ENCODE measurements around the gene RASGRP2.

Gene RASGRP2

GRCh38 chr11:64757549-64758329 is 13.8 kb upstream of the RASGRP2 start:
- Histone ChIP-seq H3K27me3 (ENCODE audit: insufficient read depth, low read length) (no peaks in the 10 kb centered on the region), H3K4me1 (ENCODE audit: insufficient read depth, low read length) (peaks cover 26% of the 10 kb centered on the region), H3K9me3 (ENCODE audit: low read length) (no peaks in the 10 kb centered on the region), H3K36me3 (ENCODE audit: insufficient read depth, low read length) (no peaks in the 10 kb centered on the region), H3K4me3 (ENCODE audit: low read length) (no peak overlapping the region), H2AFZ (ENCODE audit: low read depth, low read length) (no peak overlapping the region)

- no peaks in the 10 kb centered on the region for H3K9me3 ChIP-seq (ENCODE audit: low read length)
- H2AFZ ChIP-seq (ENCODE audit: low read depth, low read length): no peak overlapping the region
- H3K27me3 ChIP-seq (ENCODE audit: insufficient read depth, low read length): no peaks in the 10 kb centered on the region
- H3K4me1 ChIP-seq (ENCODE audit: insufficient read depth, low read length): peaks cover 20% of the 10 kb centered on the region
- no peak overlapping the region for H3K4me3 ChIP-seq (ENCODE audit: low read length)
- H3K36me3 ChIP-seq (ENCODE audit: insufficient read depth, low read length): no peaks in the 10 kb centered on the region
Measured at GRCh38 chr11:64755681-64756361, 11.9 kb upstream of the RASGRP2 start.

- Histone ChIP-seq H3K4me1 (ENCODE audit: insufficient read depth, low read length) (peaks cover 12% of the 10 kb centered on the region), H3K27me3 (ENCODE audit: insufficient read depth, low read length) (no peaks in the 10 kb centered on the region), H3K9me3 (ENCODE audit: low read length) (no peaks in the 10 kb centered on the region), H2AFZ (ENCODE audit: low read depth, low read length) (no peak overlapping the region), H3K36me3 (ENCODE audit: insufficient read depth, low read length) (no peaks in the 10 kb centered on the region), H3K4me3 (ENCODE audit: low read length) (no peak overlapping the region)
Measured at GRCh38 chr11:64754919-64755662, 11.1 kb upstream of the RASGRP2 start.

GRCh38 chr11:64754124-64754918 is 10.4 kb upstream of the RASGRP2 start:
- H3K36me3 ChIP-seq (ENCODE audit: insufficient read depth, low read length): no peaks in the 10 kb centered on the region
- no peaks in the 10 kb centered on the region for H3K27me3 ChIP-seq (ENCODE audit: insufficient read depth, low read length)
- no peak overlapping the region for H2AFZ ChIP-seq (ENCODE audit: low read depth, low read length)
- H3K9me3 ChIP-seq (ENCODE audit: low read length): no peaks in the 10 kb centered on the region
- no peak overlapping the region for H3K4me3 ChIP-seq (ENCODE audit: low read length)
- H3K4me1 ChIP-seq (ENCODE audit: insufficient read depth, low read length): peaks cover 5% of the 10 kb centered on the region

GRCh38 chr11:64753380-64754123 is 9.6 kb upstream of the RASGRP2 start:
- H2AFZ ChIP-seq (ENCODE audit: low read depth, low read length): no peak overlapping the region
- no peaks in the 10 kb centered on the region for H3K9me3 ChIP-seq (ENCODE audit: low read length)
- no peaks in the 10 kb centered on the region for H3K4me1 ChIP-seq (ENCODE audit: insufficient read depth, low read length)
- H3K36me3 ChIP-seq (ENCODE audit: insufficient read depth, low read length): no peaks in the 10 kb centered on the region
- H3K4me3 ChIP-seq (ENCODE audit: low read length): no peak overlapping the region
- no peaks in the 10 kb centered on the region for H3K27me3 ChIP-seq (ENCODE audit: insufficient read depth, low read length)

- H3K9me3 ChIP-seq (ENCODE audit: low read length): no peaks in the 10 kb centered on the region
- no peak overlapping the region for H2AFZ ChIP-seq (ENCODE audit: low read depth, low read length)
- H3K4me1 ChIP-seq (ENCODE audit: insufficient read depth, low read length): no peaks in the 10 kb centered on the region
- H3K4me3 ChIP-seq (ENCODE audit: low read length): no peak overlapping the region
- no peaks in the 10 kb centered on the region for H3K36me3 ChIP-seq (ENCODE audit: insufficient read depth, low read length)
- no peaks in the 10 kb centered on the region for H3K27me3 ChIP-seq (ENCODE audit: insufficient read depth, low read length)
Measured at GRCh38 chr11:64753019-64753379, 9.1 kb upstream of the RASGRP2 start.

GRCh38 chr11:64752175-64752970 is 8.4 kb upstream of the RASGRP2 start:
- Histone ChIP-seq H3K27me3 (ENCODE audit: insufficient read depth, low read length) (no peaks in the 10 kb centered on the region), H3K4me1 (ENCODE audit: insufficient read depth, low read length) (no peaks in the 10 kb centered on the region), H3K36me3 (ENCODE audit: insufficient read depth, low read length) (no peaks in the 10 kb centered on the region), H3K4me3 (ENCODE audit: low read length) (no peak overlapping the region), H2AFZ (ENCODE audit: low read depth, low read length) (no peak overlapping the region), H3K9me3 (ENCODE audit: low read length) (no peaks in the 10 kb centered on the region)

- no peak overlapping the region for H2AFZ ChIP-seq (ENCODE audit: low read depth, low read length)
- H3K36me3 ChIP-seq (ENCODE audit: insufficient read depth, low read length): no peaks in the 10 kb centered on the region
- H3K27me3 ChIP-seq (ENCODE audit: insufficient read depth, low read length): no peaks in the 10 kb centered on the region
- no peaks in the 10 kb centered on the region for H3K4me1 ChIP-seq (ENCODE audit: insufficient read depth, low read length)
- no peak overlapping the region for H3K4me3 ChIP-seq (ENCODE audit: low read length)
- H3K9me3 ChIP-seq (ENCODE audit: low read length): no peaks in the 10 kb centered on the region
Measured at GRCh38 chr11:64751580-64751979, 7.6 kb upstream of the RASGRP2 start.

GRCh38 chr11:64751136-64751535 is 7.2 kb upstream of the RASGRP2 start:
- Histone ChIP-seq H3K36me3 (ENCODE audit: insufficient read depth, low read length) (no peaks in the 10 kb centered on the region), H2AFZ (ENCODE audit: low read depth, low read length) (no peak overlapping the region), H3K27me3 (ENCODE audit: insufficient read depth, low read length) (peaks cover 3% of the 10 kb centered on the region), H3K9me3 (ENCODE audit: low read length) (no peaks in the 10 kb centered on the region), H3K4me1 (ENCODE audit: insufficient read depth, low read length) (no peaks in the 10 kb centered on the region), H3K4me3 (ENCODE audit: low read length) (no peak overlapping the region)

GRCh38 chr11:64750361-64751054 is 6.6 kb upstream of the RASGRP2 start:
- Histone ChIP-seq H3K27me3 (ENCODE audit: insufficient read depth, low read length) (peaks cover 7% of the 10 kb centered on the region), H3K9me3 (ENCODE audit: low read length) (no peaks in the 10 kb centered on the region), H3K4me3 (ENCODE audit: low read length) (no peak overlapping the region), H3K36me3 (ENCODE audit: insufficient read depth, low read length) (no peaks in the 10 kb centered on the region), H3K4me1 (ENCODE audit: insufficient read depth, low read length) (peaks cover 4% of the 10 kb centered on the region), H2AFZ (ENCODE audit: low read depth, low read length) (no peak overlapping the region)

GRCh38 chr11:64747961-64748665 is 4.2 kb upstream of the RASGRP2 start:
- H3K4me1 ChIP-seq (ENCODE audit: insufficient read depth, low read length): peaks cover 14% of the 10 kb centered on the region
- no peak overlapping the region for H3K4me3 ChIP-seq (ENCODE audit: low read length)
- H3K27me3 ChIP-seq (ENCODE audit: insufficient read depth, low read length): peaks cover 23% of the 10 kb centered on the region
- H2AFZ ChIP-seq (ENCODE audit: low read depth, low read length): no peak overlapping the region
- H3K9me3 ChIP-seq (ENCODE audit: low read length): no peaks in the 10 kb centered on the region
- no peaks in the 10 kb centered on the region for H3K36me3 ChIP-seq (ENCODE audit: insufficient read depth, low read length)
